Activated CD4-positive, alpha-beta memory T cell treated with anti-CD3 and anti-CD28 coated beads for 36 hours (primary cell): ENCODE measurements around the gene RPL41. TPM values are rescaled to one million over a fixed set of nuclear protein-coding genes. Genes with fewer than 3 reads are reported as not detected.

Experiments
- CTCF ChIA-PET: fragments of 350-600 bp; sonication (Branson Sonifier 250); formaldehyde crosslinking; loops from one replicate; lab custom pipeline; 2021; ENCODE audit warnings: antibody characterized with exemption, inconsistent platforms; lab: Charles Lee
- POLR2A ChIA-PET: fragments of 350-600 bp; sonication (Branson Sonifier 250); formaldehyde crosslinking; loops from one replicate; lab custom pipeline; 2021; ENCODE audit warnings: antibody characterized with exemption; lab: Charles Lee
- DNase-seq: peaks from one replicate; pipeline ENCODE4 v3.0.0-alpha.2; 2020
- H3K27ac Mint-ChIP-seq: one replicate; pipeline ENCODE4 v1.8.0; 2021; ENCODE audit warnings: mixed read lengths
- H3K27me3 Mint-ChIP-seq: one replicate; pipeline ENCODE4 v1.8.0; 2021; ENCODE audit warnings: mixed read lengths
- H3K36me3 Mint-ChIP-seq: one replicate; pipeline ENCODE4 v1.8.0; 2021; ENCODE audit warnings: mixed read lengths
- H3K4me1 Mint-ChIP-seq: one replicate; pipeline ENCODE4 v1.8.0; 2021; ENCODE audit warnings: low read depth, mixed read lengths
- H3K4me3 Mint-ChIP-seq: one replicate; pipeline ENCODE4 v1.8.0; 2021; ENCODE audit warnings: mild to moderate bottlenecking, mixed read lengths
- H3K9me3 Mint-ChIP-seq: one replicate; pipeline ENCODE4 v1.8.0; 2021; ENCODE audit warnings: mixed read lengths
- intact Hi-C: fragments of 100-400 bp; cut with micrococcal nuclease; formaldehyde crosslinking; loops from one replicate; pipeline ENCODE4 v1.15.1; 2023
- total RNA-seq, 2 experiments: library from RNA; stranded (reverse); gene quantifications; one replicate each; pipeline ENCODE4 v1.2.3, GENCODE V29; 2021

The RPL41 gene
- total RNA-seq, 2 experiments from 2014 or later, result 5,210 to 5,251 TPM

DNA sequence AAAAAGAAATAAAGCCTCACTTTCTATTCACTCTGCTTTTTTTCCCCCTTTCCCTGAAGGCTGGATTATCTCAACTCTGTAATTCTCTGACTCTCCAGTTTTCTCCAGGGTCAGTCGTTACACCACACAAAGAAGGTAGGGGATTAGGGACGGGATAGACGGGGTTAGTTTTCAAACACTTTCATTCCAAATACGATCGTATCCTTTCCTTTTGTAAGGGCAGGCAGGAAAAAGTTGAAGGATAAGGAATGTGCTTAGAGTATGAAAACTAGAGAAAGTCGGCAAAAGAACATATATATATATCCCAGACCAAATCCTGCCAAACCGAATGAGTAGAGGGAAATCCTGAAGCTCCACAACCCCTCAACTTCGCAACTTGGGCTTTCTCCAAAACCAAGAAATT, 11.1 kb downstream of the RPL41 start:
- ChIA-PET CTCF (interaction anchor here (0.7 to 7.8 kb wide), 16 partner anchors 10 to 201 kb away, joined by 3 to 118 read pairs (median 6); partner anchors contain the start of genes ANKRD52, MYL6, MYL6B and PA2G4), POLR2A (interaction anchor here (0.5 to 3.8 kb wide), 11 partner anchors 10 to 154 kb away, joined by 3 to 45 read pairs (median 15); partner anchors contain the start of genes MYL6, MYL6B, PA2G4 and RAB5B)
- H3K27ac Mint-ChIP-seq, result peak overlapping the region; percentile 93
- peak overlapping the region; percentile 97 for H3K4me3 Mint-ChIP-seq
- intact Hi-C loops, result loop anchor here (2.0 kb wide), 1 partner anchor 389 kb away; no protein-coding TSS in a partner anchor
- H3K4me1 Mint-ChIP-seq, result peaks cover 59% of the 10 kb centered on the region
- DNase-seq, result no peak
- H3K27me3 Mint-ChIP-seq, result no peaks in the 10 kb centered on the region
- no peaks in the 10 kb centered on the region for H3K9me3 Mint-ChIP-seq
- peaks cover 36% of the 10 kb centered on the region for H3K36me3 Mint-ChIP-seq

DNA sequence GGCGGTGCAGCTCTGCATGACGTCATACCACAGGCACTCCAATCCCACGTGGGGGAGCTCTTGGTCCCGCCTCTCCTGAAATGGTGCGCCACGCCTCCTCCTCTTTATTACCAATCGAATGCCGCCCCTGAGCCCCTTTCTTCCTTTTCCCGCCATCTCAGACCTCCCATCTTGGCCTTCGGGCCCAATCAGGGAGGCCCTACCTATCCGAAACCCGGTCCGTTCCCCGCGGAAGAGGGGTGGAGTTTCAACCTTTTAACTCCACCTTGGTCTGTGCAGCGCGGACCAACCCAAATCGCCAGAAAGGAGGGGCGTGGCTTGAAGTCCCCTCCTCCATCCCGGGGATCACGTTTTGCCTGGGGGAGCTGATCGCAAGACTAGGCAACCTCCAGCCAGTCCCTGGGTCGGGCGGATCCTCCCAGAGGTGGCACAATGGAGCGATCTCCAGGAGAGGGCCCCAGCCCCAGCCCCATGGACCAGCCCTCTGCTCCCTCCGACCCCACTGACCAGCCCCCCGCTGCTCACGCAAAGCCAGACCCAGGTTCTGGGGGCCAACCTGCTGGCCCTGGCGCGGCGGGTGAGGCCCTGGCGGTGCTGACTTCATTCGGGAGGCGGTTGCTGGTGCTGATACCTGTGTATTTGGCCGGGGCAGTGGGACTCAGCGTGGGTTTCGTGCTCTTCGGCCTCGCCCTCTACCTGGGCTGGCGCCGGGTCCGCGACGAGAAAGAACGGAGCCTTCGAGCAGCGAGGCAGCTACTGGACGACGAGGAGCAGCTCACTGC, 11.6 kb downstream of the RPL41 start, which contains the start of gene ESYT1:
Gene ESYT1 (plus strand): TSS at position 380 of the 782 bp plus-strand sequence. CDS start 53 bp downstream, at position 433.
- Mint-ChIP-seq H3K27me3 (no peaks in the 10 kb centered on the region), H3K9me3 (no peaks in the 10 kb centered on the region), H3K27ac (peak within 1 kb of the TSS; percentile 93), H3K4me1 (peaks cover 60% of the 10 kb centered on the region), H3K4me3 (peak within 1 kb of the TSS; percentile 97), H3K36me3 (peaks cover 39% of the 10 kb centered on the region)
- ChIA-PET POLR2A (interaction anchor here (0.5 to 3.8 kb wide), 15 partner anchors 10 to 966 kb away, joined by 3 to 45 read pairs (median 4); partner anchors contain the start of genes MYL6, MYL6B, PA2G4 and RAB5B), CTCF (interaction anchor here (0.7 to 7.8 kb wide), 18 partner anchors 9 to 389 kb away, joined by 3 to 118 read pairs (median 5); partner anchors contain the start of genes ANKRD52, MYL6, MYL6B and PA2G4)
- intact Hi-C loops, result loop anchor here (1.0 to 2.0 kb wide), 2 partner anchors 24 to 389 kb away; partner anchors contain the start of gene PA2G4
- peak; percentile 99 for DNase-seq

DNA sequence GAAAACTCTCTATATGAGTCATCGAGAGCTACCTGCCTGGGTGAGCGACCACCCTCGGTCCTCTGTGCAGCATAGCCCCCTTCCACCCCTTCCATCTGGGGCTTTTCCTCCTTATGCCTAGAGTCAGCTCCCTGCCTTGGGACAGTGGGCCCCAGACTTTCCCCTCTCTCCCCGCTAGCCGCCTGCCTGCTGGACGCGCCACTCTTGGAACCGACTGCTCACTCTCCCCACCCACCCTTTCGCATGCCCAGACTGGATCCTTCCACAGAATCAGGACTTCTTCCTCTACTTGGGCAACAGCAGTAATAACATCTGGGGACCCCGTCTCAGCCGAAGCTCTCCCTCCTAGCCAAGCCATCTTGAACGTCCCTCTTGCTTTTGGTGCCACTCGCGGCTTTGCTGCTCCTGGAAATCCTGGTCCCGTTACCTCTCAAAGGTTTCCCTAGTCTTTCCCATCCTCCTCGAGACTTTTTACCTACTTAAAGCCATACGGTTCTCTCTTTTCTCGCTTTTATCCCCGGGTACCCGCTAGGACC, 12.3 kb downstream of the RPL41 start:
- H3K4me1 Mint-ChIP-seq, result peaks cover 63% of the 10 kb centered on the region

DNA sequence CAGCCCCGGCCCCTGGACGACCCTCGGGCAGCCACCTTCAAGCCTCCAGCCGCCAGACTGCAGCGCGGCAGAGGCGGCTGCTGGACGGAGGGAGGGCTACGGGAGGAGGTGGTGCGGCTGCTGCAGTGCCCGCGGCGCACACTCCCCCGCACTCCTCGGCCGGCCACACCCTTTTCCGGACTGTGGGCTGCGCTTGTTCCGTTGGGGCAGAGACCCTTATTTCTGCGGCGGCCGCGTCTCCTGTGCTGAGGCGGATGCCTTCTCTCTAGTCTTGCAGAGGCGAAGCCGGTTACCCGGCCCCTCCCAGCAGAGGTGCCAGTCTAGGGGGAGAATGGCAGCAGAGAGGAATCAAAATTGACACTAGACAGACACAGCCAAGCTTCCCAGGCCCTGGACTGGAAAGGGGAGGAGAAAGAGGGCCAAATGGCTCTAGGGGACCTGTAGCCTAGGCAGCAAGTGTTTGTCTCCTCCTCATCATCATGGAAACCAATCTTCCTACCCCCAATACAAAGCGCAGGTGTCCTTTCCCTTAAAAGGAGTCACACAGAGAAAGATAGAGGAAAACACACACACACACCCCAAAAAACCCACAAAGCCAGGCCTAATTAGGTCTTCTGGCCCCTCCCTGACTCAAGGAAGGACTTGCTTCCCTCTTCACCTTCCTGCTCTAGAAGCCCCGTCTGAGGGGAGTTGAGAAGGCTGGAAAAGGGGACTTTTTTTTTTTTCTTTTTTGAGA, 12.9 kb downstream of the RPL41 start:
- H3K4me1 Mint-ChIP-seq, result peaks cover 65% of the 10 kb centered on the region
- H3K9me3 Mint-ChIP-seq, result no peaks in the 10 kb centered on the region
- CTCF ChIA-PET, result interaction anchor here (1.0 to 7.8 kb wide), 4 partner anchors 12 to 60 kb away, joined by 3 to 118 read pairs (median 58); partner anchors contain the start of genes MYL6B, RPL41, SMARCC2 and ZC3H10
- DNase-seq, result peak; percentile 80
- intact Hi-C loops, result loop anchor here (1.0 kb wide), 1 partner anchor 9 kb away; no protein-coding TSS in a partner anchor
- peak overlapping the region; percentile 97 for H3K4me3 Mint-ChIP-seq
- H3K27ac Mint-ChIP-seq, result peak overlapping the region; percentile 93
- H3K36me3 Mint-ChIP-seq, result peaks cover 51% of the 10 kb centered on the region
- H3K27me3 Mint-ChIP-seq, result no peaks in the 10 kb centered on the region
- POLR2A ChIA-PET, result interaction anchor here (0.7 to 3.8 kb wide), 12 partner anchors 12 to 92 kb away, joined by 3 to 45 read pairs (median 10); partner anchors contain the start of genes MYL6, MYL6B, RNF41 and RPL41

More for the DNA sequence above, 12.3 kb downstream of the RPL41 start:
- Mint-ChIP-seq H3K27me3 (no peaks in the 10 kb centered on the region), H3K9me3 (no peaks in the 10 kb centered on the region), H3K27ac (peak overlapping the region; percentile 93), H3K4me3 (peak overlapping the region; percentile 97), H3K36me3 (peaks cover 44% of the 10 kb centered on the region)
- intact Hi-C loops, result loop anchor here (1.0 kb wide), 2 partner anchors 10 to 24 kb away; partner anchors contain the start of gene PA2G4
- ChIA-PET POLR2A (interaction anchor here (0.6 to 3.8 kb wide), 12 partner anchors 10 to 965 kb away, joined by 3 to 45 read pairs (median 10); partner anchors contain the start of genes MYL6, MYL6B, PA2G4 and RNF41), CTCF (interaction anchor here (0.9 to 7.8 kb wide), 14 partner anchors 8 to 390 kb away, joined by 3 to 118 read pairs (median 4); partner anchors contain the start of genes MYL6, MYL6B, PA2G4 and RPL41)
- no peak for DNase-seq

DNA sequence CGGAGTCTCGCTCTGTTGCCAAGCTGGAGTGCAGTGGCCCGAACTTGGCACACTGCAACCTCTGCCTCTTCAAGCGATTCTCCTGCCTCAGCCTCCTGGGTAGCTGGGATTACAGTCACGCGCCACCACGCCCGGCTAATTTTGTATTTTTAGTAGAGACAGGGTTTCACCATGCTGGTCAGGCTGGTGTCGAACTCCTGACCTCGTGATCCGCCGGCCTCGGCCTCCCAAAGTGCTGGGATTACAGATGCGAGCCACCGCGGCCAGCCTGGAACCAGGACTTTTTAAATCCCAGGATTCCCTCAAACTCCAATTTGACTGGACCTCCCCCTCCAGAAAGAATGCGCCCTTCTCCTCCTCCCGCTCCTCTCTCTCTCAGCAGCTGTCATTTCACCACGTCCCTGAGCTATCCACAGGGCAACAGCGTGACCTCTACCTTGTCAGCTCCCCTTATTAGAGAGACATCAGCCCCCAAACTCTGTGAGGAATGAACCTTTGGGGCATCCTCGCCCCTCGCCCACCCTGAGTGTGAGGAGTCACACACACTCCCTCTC, 13.6 kb downstream of the RPL41 start:
- intact Hi-C loops, result loop anchor here (1.0 kb wide), 1 partner anchor 8 kb away; no protein-coding TSS in a partner anchor
- H3K9me3 Mint-ChIP-seq, result no peaks in the 10 kb centered on the region
- no peaks in the 10 kb centered on the region for H3K27me3 Mint-ChIP-seq
- H3K27ac Mint-ChIP-seq, result peak overlapping the region; percentile 93
- DNase-seq, result no peak
- POLR2A ChIA-PET, result interaction anchor here (0.7 to 2.6 kb wide), 6 partner anchors 12 to 64 kb away, joined by 3 to 17 read pairs (median 3); partner anchors contain the start of genes MYL6, MYL6B and SMARCC2
- H3K4me1 Mint-ChIP-seq, result peaks cover 63% of the 10 kb centered on the region
- CTCF ChIA-PET, result interaction anchor here (1.0 to 7.8 kb wide), 3 partner anchors 13 to 59 kb away, joined by 3 to 118 read pairs (median 62); partner anchors contain the start of genes MYL6B, RPL41, SMARCC2 and ZC3H10
- H3K36me3 Mint-ChIP-seq, result peaks cover 51% of the 10 kb centered on the region
- H3K4me3 Mint-ChIP-seq, result peak overlapping the region; percentile 97

DNA sequence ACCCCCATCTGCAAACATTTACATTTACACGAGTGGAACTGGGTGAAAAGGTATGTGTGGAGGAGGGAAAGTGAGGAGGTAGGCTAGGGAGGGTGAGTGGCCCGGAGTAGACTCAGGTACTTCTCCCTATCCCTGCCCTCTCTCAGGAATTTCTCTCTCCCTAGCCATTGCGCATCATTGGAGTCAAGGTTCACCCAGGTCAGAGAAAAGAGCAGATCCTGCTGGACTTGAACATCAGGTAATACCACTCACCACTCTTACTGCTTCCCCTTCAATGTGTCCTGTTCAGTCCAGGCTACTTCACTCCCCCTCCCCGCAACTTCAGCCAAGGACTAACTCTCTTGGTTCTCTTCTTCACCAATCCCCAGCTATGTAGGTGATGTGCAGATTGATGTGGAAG, 14.4 kb downstream of the RPL41 start:
- DNase-seq, result no peak
- POLR2A ChIA-PET, result no interaction called here
- Mint-ChIP-seq H3K4me1 (peaks cover 61% of the 10 kb centered on the region), H3K27me3 (no peaks in the 10 kb centered on the region), H3K36me3 (peaks cover 53% of the 10 kb centered on the region), H3K27ac (peak overlapping the region; percentile 11), H3K9me3 (no peaks in the 10 kb centered on the region), H3K4me3 (no peak overlapping the region)
- CTCF ChIA-PET, result interaction anchor here (1.0 to 7.8 kb wide), 3 partner anchors 21 to 58 kb away, joined by 3 to 118 read pairs (median 3); partner anchors contain the start of genes MYL6B, PA2G4 and SMARCC2
- intact Hi-C loops, result no loop called here

DNA sequence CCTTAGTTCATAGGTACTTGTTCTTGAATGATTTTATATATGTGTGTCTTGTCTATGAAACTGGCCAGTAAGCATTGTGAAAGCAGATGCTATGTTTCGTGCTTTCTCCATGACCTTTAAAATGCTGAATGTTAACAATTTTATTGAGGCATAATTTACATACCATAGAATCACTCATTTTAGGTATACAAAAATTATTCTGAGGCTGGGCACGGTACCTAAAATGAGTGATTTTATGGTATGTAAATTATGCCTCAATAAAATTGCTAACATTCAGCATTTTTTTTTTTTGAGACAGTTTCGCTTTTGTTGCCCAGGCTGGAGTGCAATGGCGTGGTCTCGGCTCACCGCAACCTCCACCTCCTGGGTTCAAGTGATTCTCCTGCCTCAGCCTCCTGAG, 18.5 kb downstream of the RPL41 start:
- peaks cover 67% of the 10 kb centered on the region for H3K4me1 Mint-ChIP-seq
- CTCF ChIA-PET, result no interaction called here
- H3K4me3 Mint-ChIP-seq, result no peak overlapping the region
- H3K36me3 Mint-ChIP-seq, result peaks cover 75% of the 10 kb centered on the region
- intact Hi-C loops, result no loop called here
- no peak overlapping the region for H3K27ac Mint-ChIP-seq
- no peaks in the 10 kb centered on the region for H3K27me3 Mint-ChIP-seq
- DNase-seq, result no peak
- H3K9me3 Mint-ChIP-seq, result no peaks in the 10 kb centered on the region
- POLR2A ChIA-PET, result no interaction called here

DNA sequence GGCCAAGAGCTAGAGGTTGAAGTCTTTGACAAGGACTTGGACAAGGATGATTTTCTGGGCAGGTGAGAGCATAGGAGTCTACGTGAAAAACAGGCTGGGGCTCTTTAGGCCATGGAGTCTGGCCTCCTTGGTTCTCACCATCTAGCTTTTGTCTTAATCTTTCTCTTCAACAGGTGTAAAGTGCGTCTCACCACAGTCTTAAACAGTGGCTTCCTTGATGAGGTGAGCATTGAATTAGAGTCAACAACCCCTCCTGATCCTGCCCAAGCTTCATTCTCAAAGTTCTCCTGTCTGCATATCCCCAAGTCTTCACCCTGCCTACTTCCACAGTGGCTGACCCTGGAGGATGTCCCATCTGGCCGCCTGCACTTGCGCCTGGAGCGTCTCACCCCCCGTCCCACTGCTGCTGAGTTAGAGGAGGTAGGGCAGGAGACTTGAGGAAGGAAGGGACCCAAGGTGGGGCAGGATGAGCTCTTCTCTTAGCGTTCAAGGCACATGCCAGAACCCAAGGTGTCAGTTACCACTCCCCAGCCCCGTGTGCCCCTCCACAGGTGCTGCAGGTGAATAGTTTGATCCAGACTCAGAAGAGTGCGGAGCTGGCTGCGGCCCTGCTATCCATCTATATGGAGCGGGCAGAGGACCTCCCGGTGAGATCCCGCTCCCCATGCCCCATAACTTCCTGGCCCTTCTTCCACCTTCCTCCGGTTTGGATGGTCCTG, 21.6 kb downstream of the RPL41 start:
- ChIA-PET CTCF (interaction anchor here (0.8 to 1.8 kb wide), 6 partner anchors 10 to 84 kb away, joined by 3 to 6 read pairs (median 4); partner anchors contain the start of genes ESYT1, RNF41, SMARCC2 and ZC3H10), POLR2A (interaction anchor here (1.1 kb wide), 1 partner anchor 31 kb away, joined by 3 read pairs; no protein-coding TSS in a partner anchor)
- H3K9me3 Mint-ChIP-seq, result no peaks in the 10 kb centered on the region
- intact Hi-C loops, result loop anchor here (1.0 kb wide), 1 partner anchor 9 kb away; no protein-coding TSS in a partner anchor
- H3K27me3 Mint-ChIP-seq, result no peaks in the 10 kb centered on the region
- DNase-seq, result no peak
- H3K4me1 Mint-ChIP-seq, result peaks cover 61% of the 10 kb centered on the region
- no peak overlapping the region for H3K4me3 Mint-ChIP-seq
- H3K27ac Mint-ChIP-seq, result peak overlapping the region; percentile 50
- H3K36me3 Mint-ChIP-seq, result peaks cover 69% of the 10 kb centered on the region

DNA sequence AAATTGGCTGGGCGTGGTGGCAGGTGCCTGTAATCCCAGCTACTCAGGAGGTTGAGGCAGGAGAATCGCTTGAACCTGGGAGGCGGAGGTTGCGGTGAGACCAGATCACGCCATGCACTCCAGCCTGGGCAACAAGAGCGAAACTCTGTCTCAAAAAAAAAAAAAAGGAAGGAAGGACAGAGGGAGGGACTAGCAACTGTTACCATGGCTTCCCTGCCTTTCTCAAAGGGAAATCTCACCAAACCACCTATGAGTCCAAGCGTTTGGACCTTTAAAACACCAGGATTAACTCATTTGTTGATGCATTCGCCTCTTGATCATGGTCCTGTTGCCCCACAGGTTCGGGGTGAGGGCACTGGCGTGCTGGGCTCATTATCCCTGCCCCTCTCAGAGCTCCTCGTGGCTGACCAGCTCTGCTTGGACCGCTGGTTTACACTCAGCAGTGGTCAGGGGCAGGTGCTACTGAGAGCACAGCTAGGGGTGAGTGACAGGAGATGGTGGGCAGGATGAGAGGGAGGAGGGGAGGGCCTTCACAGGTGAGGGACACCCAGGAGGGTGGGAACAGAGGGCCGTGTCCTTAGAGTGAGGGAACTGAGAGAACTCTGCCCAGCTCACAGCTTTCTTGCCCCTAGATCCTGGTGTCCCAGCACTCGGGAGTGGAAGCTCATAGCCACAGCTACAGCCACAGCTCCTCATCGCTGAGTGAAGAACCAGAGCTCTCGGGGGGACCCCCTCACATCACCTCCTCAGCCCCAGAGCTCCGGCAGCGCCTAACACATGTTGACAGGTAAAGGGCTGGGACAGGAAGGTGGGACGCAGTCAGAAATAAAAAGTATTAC, 25.7 kb downstream of the RPL41 start:
- H3K27ac Mint-ChIP-seq, result peak overlapping the region; percentile 81
- H3K4me1 Mint-ChIP-seq, result peaks cover 46% of the 10 kb centered on the region
- CTCF ChIA-PET, result interaction anchor here (1.0 to 2.3 kb wide), 2 partner anchors 10 to 15 kb away, joined by 3 to 10 read pairs; partner anchors contain the start of gene MYL6B
- no peak for DNase-seq
- no peaks in the 10 kb centered on the region for H3K9me3 Mint-ChIP-seq
- peaks cover 66% of the 10 kb centered on the region for H3K36me3 Mint-ChIP-seq
- POLR2A ChIA-PET, result interaction anchor here (0.6 to 2.1 kb wide), 8 partner anchors 10 to 40 kb away, joined by 3 to 9 read pairs (median 4); partner anchors contain the start of genes ESYT1 and MYL6B
- H3K4me3 Mint-ChIP-seq, result no peak overlapping the region
- intact Hi-C loops, result no loop called here
- no peaks in the 10 kb centered on the region for H3K27me3 Mint-ChIP-seq
